ENCODE results near the gene NMNAT2.
"Not testable (repeated sequence)": the region's sequence is repeated elsewhere in the genome, so short reads cannot be mapped to it uniquely, and the experiment has no call there.

Gene NMNAT2

GRCh38 chr1:183289051-183289496 lies 129.1 kb downstream of the NMNAT2 start:
- DNase-seq (ENCODE audit: low read depth in 1 of 2, low spot score in 1 of 2) = no peak

- no peak for DNase-seq (ENCODE audit: low read depth in 1 of 2, low spot score in 1 of 2)
Measured at GRCh38 chr1:183288583-183288982, 129.6 kb downstream of the NMNAT2 start.

DNA sequence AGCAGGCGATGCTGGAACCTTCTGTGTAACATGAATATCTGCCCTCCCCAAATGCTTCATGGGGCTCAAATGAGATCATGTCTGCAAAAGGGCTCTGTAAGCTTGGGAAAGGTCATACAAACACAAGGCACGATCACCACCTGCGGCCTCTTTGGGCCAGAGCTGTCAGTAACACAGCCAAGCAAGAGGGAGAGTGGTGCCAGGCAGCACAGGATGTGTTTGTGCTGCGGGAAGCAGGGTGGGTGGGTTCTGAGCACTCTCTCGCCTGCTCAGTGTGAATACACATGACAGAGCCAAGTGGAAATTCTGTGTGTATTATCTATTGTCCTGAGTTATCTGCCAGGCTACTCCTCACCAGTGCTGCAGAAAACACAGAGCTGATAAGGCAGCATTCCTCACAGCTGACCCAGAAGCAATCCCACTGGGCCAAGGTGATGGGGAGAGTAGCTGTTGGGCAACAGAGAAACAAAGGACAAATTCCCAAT lies 130.9 kb downstream of the NMNAT2 start:
- no peak for DNase-seq (ENCODE audit: low read depth in 1 of 2, low spot score in 1 of 2)

GRCh38 chr1:183285746-183286145 lies 132.4 kb downstream of the NMNAT2 start:
- DNase-seq (ENCODE audit: low read depth in 1 of 2, low spot score in 1 of 2) = no peak

DNA sequence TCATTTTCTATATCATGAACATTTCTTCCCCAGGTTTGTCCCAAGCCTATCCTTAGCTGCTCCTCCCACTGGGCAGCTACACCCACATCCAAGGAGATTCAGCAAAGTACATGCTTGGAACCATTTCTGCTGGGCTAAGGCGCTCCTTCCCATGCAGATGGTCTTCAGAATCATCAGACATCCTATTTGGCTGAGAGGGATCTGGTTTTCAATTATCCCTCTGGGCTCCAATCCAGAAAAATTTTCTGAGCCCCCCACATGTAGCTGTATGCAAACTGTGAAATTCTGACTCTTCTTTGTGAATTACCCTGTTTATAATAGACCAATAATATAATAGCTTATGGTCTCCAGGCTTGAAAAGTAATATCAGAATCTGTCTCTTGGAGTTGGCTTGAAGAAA lies 132.9 kb downstream of the NMNAT2 start:
- no peak for DNase-seq (ENCODE audit: low read depth in 1 of 2, low spot score in 1 of 2)

DNA sequence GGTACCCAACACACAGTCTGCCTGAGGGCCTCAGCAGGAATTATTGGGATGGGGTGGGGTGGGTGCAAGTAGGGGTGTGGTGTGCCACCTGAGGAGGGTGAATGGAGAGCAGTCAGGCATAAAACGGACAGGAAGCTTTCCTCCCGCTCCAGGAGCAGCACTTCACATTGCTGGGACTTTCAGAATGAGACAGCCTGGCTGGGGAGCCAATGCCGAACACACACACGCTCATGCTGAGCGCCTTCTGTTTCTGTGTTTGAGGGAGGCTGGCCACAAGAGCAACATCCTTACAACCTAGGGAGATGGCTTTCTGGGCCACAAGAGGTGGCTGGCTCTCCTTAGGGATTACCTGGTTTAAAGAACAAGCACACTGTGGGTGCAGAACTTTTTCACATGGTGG lies 134.1 kb downstream of the NMNAT2 start:
- DNase-seq (ENCODE audit: low read depth in 1 of 2, low spot score in 1 of 2) = no peak

GRCh38 chr1:183283286-183283685 lies 134.9 kb downstream of the NMNAT2 start:
- DNase-seq (ENCODE audit: low read depth in 1 of 2, low spot score in 1 of 2) = no peak

DNA sequence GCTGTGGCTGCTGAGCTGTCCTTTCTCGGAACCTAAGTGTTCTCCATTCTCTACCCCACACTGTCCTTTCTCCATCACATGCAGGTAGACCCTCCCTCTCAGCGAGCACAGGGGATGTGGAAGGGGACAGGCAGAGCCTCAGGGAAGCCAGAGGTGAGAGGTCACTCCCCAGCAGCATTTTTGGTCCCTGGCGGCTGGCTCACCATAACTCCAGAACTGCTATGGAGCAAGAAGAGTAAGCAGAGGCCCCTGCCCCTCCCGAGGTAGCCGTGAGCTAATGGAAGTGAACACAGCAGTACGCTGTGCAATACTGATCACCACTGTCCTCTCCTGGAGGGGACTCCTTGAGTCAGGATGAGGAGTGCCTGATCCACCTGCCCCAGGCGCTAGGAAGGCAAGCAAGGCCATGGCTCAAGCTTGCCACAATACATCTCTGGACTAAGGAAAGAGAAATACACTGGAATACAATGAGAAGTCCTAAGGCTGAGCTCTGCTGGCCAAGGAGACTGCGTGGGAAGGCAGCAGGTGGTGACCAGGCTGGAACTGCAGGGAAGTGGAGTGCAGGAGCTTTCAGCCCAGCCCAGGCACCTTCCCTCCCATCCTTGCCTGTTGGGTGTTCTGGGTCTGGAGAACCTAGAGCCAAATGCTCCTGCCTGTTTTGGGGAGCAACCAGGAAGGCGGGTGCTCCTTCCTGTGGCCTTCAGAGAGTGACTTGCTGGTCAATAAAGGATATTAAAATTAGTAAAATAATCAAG lies 135.9 kb downstream of the NMNAT2 start:
- DNase-seq (ENCODE audit: low read depth in 1 of 2, low spot score in 1 of 2) = no peak

GRCh38 chr1:183281553-183282091 lies 136.6 kb downstream of the NMNAT2 start:
- DNase-seq (ENCODE audit: low read depth in 1 of 2, low spot score in 1 of 2) = peak; percentile 39 to 41

GRCh38 chr1:183281039-183281438 lies 137.1 kb downstream of the NMNAT2 start:
- no peak for DNase-seq (ENCODE audit: low read depth in 1 of 2, low spot score in 1 of 2)

GRCh38 chr1:183279835-183280234 lies 138.3 kb downstream of the NMNAT2 start:
- no peak for DNase-seq (ENCODE audit: low read depth in 1 of 2, low spot score in 1 of 2)

- DNase-seq (ENCODE audit: low read depth in 1 of 2, low spot score in 1 of 2) = no peak
Measured at GRCh38 chr1:183278739-183279591, 139.2 kb downstream of the NMNAT2 start.

DNA sequence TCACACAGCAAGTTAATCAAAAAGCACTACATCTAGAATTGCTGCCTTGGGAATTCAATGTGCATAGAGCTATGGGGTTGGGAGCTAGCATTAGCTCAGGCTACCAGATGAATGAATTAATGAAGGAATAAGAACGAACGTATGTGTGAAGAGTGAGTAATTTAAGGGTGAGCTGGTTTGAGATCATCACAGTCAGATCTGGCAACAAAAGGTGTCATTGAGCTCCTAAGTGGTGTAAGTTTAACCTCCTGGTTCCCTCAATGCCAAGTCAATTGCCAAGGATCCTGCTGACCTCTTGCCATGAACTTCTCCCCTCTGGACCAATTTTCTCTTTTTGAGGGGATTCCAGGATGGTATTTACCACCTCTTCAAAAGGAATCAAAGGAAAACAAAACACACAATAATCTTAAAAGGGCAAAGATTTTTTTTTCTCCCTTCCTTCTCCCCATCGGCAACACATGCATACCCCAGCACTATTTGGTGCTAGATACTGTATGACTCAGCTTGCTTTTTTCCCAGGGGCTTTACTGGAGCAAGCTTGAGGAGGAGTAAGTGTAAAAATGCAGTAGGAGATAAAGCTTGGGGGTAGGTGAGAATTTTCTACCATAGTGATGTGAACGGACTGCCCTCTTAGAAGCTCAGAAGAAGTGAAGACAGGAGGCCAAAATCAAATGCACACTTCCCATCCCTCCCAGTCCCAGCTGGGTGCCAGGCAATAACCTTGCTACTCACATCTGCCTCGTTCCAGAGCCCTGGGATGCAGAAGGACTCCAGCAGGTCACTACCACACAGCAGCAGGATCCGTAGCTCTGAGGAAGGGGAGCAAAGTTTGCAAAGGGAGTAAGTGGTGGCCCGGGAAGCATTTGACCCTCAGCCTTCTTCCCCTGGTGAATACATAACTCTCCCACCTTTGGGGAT lies 140.1 kb downstream of the NMNAT2 start:
- DNase-seq (ENCODE audit: low read depth in 1 of 2, low spot score in 1 of 2) = no peak

DNA sequence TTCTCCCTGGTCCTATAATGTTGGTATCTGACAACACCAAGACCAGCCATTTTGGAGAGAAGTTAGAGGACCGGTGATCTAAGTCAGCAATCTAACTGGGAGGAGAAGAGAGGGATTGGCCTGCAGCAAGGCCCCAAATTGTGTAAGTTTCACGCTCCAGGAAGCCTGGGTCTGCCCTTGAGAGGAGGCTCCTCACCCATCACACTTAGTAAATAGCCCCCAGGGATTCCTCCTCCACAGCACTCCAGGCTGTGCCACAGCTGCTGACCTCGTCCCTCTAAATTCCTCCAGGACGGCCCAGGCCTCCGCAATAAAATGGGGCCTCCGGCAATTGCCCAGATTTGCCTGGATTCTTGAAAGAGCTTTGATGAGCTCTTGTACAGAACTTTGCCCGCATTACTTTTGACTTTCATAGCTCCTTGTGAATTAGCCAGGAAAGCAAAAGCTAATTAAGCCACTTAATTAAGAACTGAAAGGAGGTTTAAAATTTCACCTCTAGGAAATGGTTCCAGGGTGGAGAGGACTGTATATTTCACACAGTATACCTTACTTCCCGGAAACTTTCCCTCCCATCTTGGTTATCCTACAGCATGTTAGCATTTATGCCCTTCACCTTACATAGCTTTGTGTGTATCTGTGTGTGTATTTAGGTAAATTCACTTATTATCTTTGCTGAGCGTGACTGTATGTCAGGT lies 141.6 kb downstream of the NMNAT2 start:
- DNase-seq (ENCODE audit: low read depth in 1 of 2, low spot score in 1 of 2) = no peak

- DNase-seq (ENCODE audit: low read depth in 1 of 2, low spot score in 1 of 2) = no peak
Measured at GRCh38 chr1:183275322-183275721, 142.9 kb downstream of the NMNAT2 start.

DNA sequence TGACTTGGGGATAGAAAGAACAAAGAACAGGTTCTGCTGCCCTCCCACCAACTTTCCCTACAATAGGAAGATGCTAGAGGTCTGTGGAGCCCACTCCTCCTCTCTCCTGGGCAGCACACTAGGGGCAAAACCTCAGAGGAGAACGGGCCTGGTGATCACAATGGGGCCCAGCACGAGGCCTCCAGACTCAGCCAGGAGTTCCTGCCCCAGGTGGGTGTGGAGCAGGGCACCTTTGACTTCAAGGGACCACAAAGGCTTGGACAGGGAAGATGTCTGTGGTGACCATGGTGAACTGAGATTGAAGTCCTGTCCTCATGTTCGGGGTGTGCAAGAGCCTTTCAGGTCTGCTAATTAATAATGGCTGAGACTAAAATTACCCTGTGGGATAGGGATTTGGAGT lies 143.3 kb downstream of the NMNAT2 start:
- DNase-seq (ENCODE audit: low read depth in 1 of 2, low spot score in 1 of 2) = no peak

- not testable (repeated sequence) for DNase-seq (ENCODE audit: low read depth in 1 of 2, low spot score in 1 of 2)
Measured at GRCh38 chr1:183273984-183274383, 144.2 kb downstream of the NMNAT2 start.

DNA sequence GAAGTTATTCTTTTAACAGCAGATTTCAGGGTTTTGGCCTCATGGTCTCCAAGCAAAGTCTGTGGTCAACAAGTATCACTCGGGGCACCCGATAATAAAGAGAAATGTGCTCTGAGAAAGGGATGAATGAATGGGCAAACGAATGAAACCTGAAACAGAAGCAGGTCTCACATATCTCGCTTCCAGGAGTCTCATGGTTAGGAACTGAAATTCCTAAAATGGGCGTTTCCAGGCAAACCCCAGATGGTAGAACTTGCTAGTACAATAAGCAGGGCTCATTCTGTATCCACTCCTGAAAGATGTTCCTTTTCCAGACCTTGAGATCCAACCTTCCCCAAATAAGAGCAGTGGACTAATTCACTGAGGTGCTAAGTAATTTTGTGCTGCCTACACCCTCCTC lies 144.9 kb downstream of the NMNAT2 start:
- DNase-seq (ENCODE audit: low read depth in 1 of 2, low spot score in 1 of 2) = no peak

GRCh38 chr1:183272390-183272848 lies 145.8 kb downstream of the NMNAT2 start:
- DNase-seq (ENCODE audit: low read depth in 1 of 2, low spot score in 1 of 2) = no peak

DNA sequence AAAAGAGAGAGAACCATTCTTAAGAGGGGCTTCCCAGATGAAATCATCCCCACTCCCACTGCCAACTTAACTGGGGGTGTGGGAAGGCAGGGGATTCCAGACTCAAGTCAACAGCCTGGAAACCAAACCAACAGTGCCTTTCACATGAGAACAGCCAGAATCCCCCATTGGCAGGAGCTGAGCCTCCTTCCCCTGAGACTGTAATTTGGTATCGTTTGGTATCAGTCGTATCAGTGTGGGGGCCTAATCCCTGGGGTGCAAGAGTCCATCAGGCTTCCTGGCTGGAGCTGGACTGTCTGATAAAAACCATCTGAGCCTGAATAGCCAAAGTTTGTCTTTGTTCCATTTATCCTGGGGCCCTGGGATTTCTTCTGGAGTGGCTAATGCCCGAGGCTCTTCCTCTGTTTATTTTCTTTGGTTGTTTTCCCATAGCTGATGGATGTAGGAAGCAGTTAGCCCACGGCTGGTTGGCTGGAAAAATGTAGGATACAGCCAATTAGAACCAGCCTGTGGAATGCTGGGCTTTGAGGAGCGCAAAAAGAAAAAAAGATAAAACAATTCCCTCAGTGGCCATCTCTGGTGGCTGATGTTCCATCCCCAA lies 147.5 kb downstream of the NMNAT2 start:
- no peak for DNase-seq (ENCODE audit: low read depth in 1 of 2, low spot score in 1 of 2)
